Dermis blood vessel endothelial cell (primary cell): Measurements from ENCODE around the gene TACC3. TPM values are rescaled to one million over a fixed set of nuclear protein-coding genes. Genes with fewer than 3 reads are reported as not detected.

Source experiments
- total RNA-seq: library from RNA; depleted of rRNA; stranded (reverse); fragments of >200 nt; gene quantifications from 2 replicates; pipeline ENCODE4 v1.2.3, GENCODE V29; 2014

Gene TACC3
- total RNA-seq, 1 donor from 2014 or later: 13.4 TPM

Other genes starting within 250 kb of the TACC3 start
- gene FAM53A, start 37.2 kb upstream of the TACC3 start, total RNA-seq: 1.1 and 2.4 TPM in 2 replicates
- 61.5 and 62.8 TPM in 2 replicates for gene SLBP, start 9.2 kb upstream of the TACC3 start, total RNA-seq
- 34.7 and 44.8 TPM in 2 replicates for gene TMEM129, start 198 bp upstream of the TACC3 start, total RNA-seq
- 1.1 and 1.4 TPM in 2 replicates for gene FGFR3, start 71.8 kb downstream of the TACC3 start, total RNA-seq
- 90.0 and 95.8 TPM in 2 replicates for gene LETM1, start 134.6 kb downstream of the TACC3 start, total RNA-seq
- gene NSD2, start 149.9 kb downstream of the TACC3 start, total RNA-seq: 66.0 and 102 TPM in 2 replicates